GM18511 (cell line): ENCODE data around the gene CFL1.
"Not testable (repeated sequence)": the region's sequence is repeated elsewhere in the genome, so short reads cannot be mapped to it uniquely, and the experiment has no call there.

ENCODE experiments used
- ATAC-seq: cut with Tn5 transposase; IDR thresholded peaks from one replicate; pipeline ENCODE4 v1.9.1; 2021; ENCODE audit warnings: mild to moderate bottlenecking, moderate library complexity; ENCODE audit not compliant: unreplicated experiment

The CFL1 gene

GRCh38 chr11:65844231-65844872 is 13.6 kb downstream of the CFL1 start:
- no peak for ATAC-seq

DNA sequence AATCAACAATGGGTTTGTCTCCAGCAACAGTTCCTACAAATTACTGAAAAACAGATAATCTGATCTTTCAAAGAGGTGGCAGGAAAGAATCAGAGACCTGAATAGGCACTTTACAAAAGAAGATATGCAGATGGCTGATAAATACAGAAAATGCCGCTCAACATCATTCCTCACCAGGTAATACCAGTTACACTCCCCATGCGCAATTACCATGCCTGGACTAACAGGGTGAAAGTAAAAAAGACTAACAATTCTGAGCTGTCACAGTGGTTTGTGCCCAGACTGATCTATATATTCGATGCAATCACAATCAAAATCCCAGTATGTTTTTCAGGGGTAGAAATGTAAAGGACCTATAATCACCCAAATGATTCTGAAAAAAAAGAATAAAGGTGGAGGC is 14.2 kb downstream of the CFL1 start:
- ATAC-seq: no peak

DNA sequence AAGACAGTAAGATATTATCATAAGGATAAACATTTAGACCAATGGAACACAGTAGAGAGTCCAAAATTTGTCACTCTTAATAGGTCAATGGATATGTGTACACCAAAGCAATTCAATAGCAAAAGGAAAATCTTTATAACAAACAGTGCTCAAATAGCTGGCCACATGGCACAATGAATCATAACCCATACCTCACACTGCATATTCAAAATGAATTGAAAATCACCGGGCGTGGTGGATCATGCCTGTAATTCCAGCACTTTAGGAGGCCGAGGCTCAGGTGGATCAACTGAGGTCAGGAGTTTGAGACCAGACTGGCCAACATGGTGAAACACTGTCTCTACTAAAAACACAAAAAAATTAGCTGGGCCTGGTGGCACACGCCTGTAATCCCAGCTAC is 15.8 kb downstream of the CFL1 start:
- ATAC-seq: no peak

DNA sequence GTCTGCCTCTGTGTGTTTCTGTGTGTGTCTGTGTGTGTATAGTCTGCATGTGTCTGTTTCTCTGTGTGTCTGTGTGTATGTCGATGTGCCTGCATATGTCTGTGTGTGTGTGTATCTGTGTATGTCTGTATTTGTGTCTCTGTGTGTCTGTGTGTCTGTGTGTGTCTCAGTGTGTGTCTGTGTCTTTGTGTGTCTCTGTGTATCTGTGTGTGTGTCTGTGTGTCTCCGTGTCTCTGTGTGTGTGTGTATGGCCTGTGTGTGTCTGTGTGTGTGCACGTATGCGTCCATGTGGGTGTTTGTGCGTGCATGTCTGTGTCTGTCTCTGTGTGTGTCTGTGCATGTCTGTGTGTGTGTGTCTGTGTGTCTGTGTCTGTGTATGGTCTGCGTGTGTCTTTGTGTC is 23.8 kb downstream of the CFL1 start:
- ATAC-seq: no peak

- peak; percentile 97 for ATAC-seq
These were observed 24.5 kb downstream of the CFL1 start, which contains the start of gene SNX32 for GRCh38 chr11:65833297-65834030. TSS of gene SNX32 (plus strand) at chr11:65833963. CDS start at chr11:65834066, 103 bp downstream.

GRCh38 chr11:65832231-65832630 is 25.7 kb downstream of the CFL1 start:
- not testable (repeated sequence) for ATAC-seq

DNA sequence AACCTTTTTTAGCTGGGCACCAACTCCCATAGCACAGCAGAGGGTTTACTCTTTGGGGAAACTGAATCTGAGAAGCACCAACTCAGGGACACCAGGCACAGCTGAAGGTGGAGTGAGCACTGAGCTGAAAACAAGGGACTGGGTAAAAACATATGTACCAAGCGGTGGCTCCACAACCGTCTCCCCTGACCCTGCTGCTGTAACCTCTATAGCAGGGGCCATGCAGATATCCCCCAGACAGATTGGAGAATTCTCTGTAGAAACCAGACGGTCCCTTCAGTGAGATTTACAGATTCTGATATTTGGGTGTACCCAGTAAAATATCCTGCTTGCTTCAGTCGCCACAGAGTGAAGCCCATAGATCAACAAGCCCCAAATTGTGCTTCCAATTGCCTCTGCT is 28.5 kb downstream of the CFL1 start:
- ATAC-seq: no peak

DNA sequence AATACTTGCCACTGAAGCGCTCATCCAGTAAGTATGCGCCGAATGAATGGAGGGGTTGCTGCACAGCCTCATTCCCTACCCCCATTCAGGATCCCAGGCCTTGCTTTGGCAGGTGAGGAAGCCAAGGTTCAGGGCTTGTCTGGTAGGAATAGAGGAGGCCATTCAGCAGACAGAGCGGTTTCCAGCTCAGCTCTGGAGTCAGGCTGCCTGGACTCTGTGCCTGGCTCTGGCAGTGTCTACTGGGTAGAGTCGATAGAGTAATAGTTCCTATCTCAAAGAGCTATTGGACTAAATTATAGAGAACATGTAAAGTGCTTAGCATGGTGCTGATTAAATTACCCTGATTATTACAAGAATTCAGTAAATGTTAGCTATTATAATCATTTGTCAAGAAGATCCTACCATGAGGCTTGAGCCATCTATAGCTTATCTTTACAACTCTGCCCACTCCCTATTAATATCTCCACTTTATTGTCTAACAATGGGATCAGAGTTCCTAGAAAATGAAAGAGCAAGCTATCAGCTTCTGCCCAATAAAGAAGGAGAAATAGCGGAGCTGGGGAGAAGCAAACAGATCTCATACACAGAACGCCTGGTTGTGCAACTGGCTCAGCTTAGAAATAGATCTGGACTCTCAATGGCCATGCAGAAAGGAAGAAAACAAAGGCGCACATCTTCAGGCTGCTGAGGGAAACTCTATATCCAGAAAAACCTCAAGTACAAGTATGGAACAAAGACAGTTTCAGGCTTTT is 30.8 kb downstream of the CFL1 start:
- no peak for ATAC-seq

GRCh38 chr11:65822776-65823528 is 35.0 kb downstream of the CFL1 start:
- no peak for ATAC-seq

- no peak for ATAC-seq
These were observed 36.9 kb downstream of the CFL1 start for GRCh38 chr11:65821107-65821506.

- ATAC-seq: peak; percentile 72
These were observed 39.9 kb downstream of the CFL1 start for GRCh38 chr11:65817835-65818680.

DNA sequence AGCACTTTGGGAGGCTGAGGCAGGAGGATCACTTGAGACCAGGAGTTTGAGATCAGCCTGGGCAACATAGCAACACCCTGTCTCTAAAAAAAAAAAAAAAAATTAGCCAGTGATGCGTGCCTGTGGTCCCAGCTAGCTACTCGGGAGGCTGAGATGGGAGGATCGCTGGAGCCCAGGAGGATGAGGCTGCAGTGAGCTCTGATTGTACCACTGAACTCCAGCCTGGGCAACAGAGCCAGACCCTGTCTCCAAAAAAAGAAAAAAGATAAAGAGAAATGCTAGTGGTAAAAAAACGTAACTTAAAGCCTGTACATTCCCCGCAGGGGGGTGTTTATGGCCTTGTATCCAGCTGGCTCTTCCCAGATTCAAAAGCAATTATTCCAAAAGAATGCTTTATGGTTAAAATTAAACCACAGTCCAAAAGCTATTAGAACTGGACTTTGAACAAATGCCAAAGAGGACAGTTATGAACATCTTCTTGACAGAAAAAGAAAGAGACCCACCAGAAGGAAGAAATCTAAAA is 40.6 kb downstream of the CFL1 start:
- ATAC-seq: no peak

DNA sequence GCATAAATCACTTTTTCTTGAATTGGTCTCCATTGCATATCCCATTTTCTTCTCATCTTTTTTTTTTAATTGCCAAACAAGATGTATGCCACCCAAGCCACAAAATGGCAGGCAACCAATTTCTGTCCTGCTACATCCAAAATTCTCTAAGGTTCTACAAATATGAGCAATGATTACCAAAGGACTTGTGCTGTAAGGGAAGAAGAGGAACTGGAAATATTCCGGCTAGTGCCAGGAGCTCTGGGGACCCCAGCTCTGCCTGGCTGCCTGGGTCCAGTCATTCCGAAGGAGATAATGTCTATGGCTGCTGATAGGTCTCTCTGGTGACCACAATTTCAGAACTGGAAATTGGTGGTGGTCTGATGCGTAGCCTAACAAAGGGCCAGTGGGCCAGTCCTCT is 41.3 kb downstream of the CFL1 start:
- no peak for ATAC-seq

- ATAC-seq: no peak
These were observed 42.9 kb downstream of the CFL1 start for GRCh38 chr11:65814986-65815565.

DNA sequence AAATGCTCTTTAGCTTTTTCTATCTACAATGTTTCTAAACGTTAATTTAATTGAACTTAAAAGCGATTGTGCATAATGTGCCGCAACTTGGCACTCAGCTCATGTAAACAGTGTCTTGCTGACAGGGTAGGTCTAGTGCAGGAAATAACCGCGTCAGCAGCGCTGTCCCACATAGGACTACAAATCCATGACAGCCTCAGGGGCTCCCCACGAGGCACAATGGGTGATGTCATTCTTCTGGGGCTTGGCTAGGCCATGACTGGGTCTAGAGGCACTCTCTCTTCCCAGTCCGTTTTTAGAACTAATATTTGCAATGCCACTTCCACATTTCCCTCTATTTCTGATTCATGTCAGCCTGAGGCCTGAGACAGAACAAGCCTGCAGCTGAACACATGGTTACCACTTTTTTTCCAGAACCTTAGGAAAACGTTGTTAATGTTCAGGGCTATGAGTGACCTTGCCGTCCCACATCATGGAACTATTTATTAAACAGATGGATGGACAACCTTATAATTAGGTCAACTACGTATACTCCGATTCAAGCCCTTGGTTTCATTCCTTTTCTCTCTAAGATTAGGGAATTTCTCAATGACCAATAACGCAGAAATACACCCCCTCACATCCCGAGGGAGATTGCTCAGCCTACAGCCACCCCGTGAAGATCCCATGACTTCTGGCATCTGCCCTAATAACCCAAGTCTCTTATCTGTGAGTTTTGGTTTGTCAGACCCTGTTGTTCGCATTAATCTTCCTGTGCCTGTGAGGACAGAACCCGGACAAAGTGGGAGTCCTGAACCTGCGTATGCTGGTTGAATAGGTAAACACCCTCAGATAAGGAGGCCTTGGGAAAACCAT is 43.6 kb downstream of the CFL1 start:
- no peak for ATAC-seq

- no peak for ATAC-seq
These were observed 46.1 kb downstream of the CFL1 start for GRCh38 chr11:65811764-65812475.

DNA sequence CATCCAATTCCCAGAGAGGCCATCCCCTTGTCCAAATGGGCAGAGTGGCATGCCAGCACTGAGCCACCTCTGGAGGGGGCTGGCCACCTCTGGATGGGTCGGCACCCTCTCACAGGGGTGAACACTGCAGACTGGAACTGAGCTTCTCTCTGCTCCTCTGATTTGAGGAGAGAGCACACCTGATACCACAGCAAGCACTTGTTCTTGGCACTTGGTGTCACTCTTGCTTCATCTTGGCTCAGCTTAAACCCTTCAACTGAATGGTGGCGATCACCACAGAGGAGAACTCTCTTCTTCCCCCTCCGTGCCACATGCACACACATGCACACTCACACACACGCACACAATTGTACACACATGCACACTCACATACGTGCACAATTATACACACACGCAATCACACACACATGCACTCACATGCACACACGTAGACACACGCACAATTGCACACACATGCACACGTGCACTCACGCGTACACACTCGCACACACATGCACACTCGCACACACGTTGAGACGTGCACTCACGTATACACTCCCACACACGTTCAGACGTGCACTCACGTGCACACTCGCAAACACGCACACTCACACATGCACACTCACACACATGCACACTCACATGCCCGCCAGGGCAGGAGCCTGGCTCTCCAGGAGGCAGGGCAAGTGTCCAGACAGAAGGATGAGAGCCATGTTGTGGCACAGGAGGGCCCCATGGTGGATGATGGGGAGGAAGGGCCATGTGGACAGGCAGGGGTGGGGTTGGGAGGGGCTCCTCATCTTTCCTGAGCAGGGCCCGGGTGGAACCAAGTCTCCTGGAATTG is 47.7 kb downstream of the CFL1 start:
- ATAC-seq: no peak
